ENCODE measurements around the gene PHB1. TPM values are rescaled to one million over a fixed set of nuclear protein-coding genes. Genes with fewer than 3 reads are reported as not detected.
A peak's percentile ranks its signal among the peaks of the same experiment; 100 is the strongest.

PHB1 gene
- 440 and 448 TPM in 2 replicates for total RNA-seq

DNA sequence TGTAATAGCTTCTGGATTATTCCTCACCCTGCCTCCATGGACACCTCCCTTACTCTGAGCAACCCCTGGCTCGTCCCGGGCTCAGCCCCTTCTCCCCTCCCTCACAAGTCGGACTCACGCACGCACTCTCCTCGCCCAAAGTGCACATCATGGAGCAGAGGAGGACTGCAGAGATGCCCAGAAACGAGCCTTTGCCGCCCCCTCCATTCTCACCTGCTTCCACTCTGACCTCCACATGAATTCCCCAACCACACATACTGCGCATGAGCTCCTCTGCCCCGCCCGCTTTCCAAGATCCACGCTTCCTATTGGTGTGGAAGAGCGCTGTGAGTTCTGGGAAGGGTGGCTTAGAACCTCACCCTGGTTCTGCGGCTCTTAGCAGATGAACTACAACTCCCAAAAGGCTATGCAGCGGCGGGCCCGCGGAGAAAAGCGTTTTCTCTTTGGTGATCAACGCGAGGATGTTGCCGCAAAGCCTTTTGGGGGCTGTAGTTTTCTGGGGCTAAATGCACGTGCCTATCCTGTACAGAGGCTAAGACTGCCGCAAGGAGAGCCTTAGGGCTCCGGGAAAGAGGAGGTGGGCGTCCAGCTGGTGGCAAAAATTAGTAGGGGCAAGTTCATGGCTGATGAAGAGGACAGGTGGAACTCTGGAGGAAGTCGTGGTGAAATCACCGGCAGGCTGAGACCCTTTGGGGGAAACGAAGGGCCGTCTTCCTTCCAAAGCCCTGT lies at the start of gene PHB1:
Gene PHB1 (minus strand): TSS at position 261 of the 729 bp plus-strand sequence. CDS start 1,618 bp downstream, outside the sequence.
- Mint-ChIP-seq H3K27ac (peak within 1 kb of the TSS; percentile 83), H3K4me3 (peak within 1 kb of the TSS; percentile 91), H3K4me1 (peaks cover 5% of the 10 kb centered on the region), H3K27me3 (peaks cover 4% of the 10 kb centered on the region), H3K9me3 (no peaks in the 10 kb centered on the region), H3K36me3 (ENCODE audit: low read depth) (peaks cover 28% of the 10 kb centered on the region)
- intact Hi-C loops (cut with micrococcal nuclease), result loop anchor here (1.0 to 5.0 kb wide), 5 partner anchors 52 to 375 kb away; partner anchors contain the start of genes SLC35B1 and ZNF652
- DNase-seq, result peak; percentile 98

DNA sequence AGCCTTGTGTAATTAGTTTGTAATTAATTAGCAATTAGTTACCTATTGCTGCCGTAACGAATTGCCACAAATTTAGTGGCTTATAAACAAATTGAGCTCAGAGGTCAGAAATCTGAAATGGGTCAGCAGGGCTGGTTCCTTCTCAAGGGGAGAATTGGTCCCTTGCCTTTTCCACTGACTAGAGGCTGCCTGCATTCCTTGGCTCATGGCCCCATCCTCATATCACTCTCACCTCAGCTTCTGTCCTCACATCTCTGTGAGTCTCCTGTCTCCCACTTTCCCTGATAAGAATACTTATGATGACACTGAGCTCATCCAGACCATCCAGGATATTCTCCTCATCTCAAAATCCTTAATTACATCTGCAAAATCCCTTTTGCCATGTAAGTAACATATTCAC lies 49.4 kb upstream of the PHB1 start:
- no peaks in the 10 kb centered on the region for H3K4me1 Mint-ChIP-seq
- H3K36me3 Mint-ChIP-seq (ENCODE audit: low read depth), result no peaks in the 10 kb centered on the region
- intact Hi-C loops (cut with micrococcal nuclease), result no loop called here
- no peaks in the 10 kb centered on the region for H3K9me3 Mint-ChIP-seq
- DNase-seq, result no peak
- H3K4me3 Mint-ChIP-seq, result no peak overlapping the region
- peaks cover 38% of the 10 kb centered on the region for H3K27me3 Mint-ChIP-seq
- no peak overlapping the region for H3K27ac Mint-ChIP-seq

DNA sequence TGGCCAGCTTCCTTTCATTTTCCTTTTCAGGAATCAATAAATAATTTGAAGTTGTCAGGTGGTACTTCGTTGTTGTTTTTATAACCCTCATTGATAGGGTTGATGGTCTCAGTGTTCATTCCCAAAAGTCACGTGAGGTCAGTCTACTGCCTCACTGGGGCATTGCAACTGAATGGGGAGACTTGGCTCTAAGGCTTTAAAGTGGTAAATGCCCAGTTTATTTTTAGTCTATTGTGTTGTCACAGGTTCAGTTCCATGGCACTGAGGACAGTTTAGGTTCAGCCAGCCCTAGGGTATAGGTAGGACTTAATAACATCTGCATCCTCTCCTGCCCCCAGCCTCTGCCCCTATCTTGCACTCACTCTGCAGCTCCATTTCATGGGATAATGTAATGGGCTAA lies 46.9 kb upstream of the PHB1 start:
- H3K27ac Mint-ChIP-seq, result no peak overlapping the region
- no peaks in the 10 kb centered on the region for H3K4me1 Mint-ChIP-seq
- no peaks in the 10 kb centered on the region for H3K9me3 Mint-ChIP-seq
- intact Hi-C loops (cut with micrococcal nuclease), result no loop called here
- peaks cover 33% of the 10 kb centered on the region for H3K27me3 Mint-ChIP-seq
- no peaks in the 10 kb centered on the region for H3K36me3 Mint-ChIP-seq (ENCODE audit: low read depth)
- DNase-seq, result no peak
- H3K4me3 Mint-ChIP-seq, result no peak overlapping the region

DNA sequence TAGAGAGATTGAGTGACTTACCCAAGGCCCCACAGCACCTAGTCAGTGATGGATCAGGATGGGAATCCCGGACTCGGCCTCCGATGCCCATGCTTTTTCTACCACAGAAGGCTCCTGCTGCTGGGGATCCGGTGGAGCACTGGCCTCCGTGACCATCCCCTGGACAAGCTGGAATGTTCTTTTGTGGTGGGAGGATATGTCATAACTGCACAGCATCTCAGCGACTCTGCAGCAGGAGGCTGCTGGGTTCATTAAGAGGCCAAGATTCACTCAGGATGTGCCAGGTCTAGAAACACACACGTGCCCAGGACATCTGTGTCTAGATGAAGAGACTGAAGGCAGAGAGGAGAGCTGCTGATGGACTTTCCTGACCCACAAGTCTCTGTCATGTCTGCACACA lies 45.7 kb upstream of the PHB1 start:
- intact Hi-C loops (cut with micrococcal nuclease), result no loop called here
- Mint-ChIP-seq H3K4me1 (no peaks in the 10 kb centered on the region), H3K36me3 (ENCODE audit: low read depth) (no peaks in the 10 kb centered on the region), H3K4me3 (no peak overlapping the region), H3K9me3 (no peaks in the 10 kb centered on the region), H3K27me3 (peaks cover 37% of the 10 kb centered on the region), H3K27ac (no peak overlapping the region)
- DNase-seq, result no peak

DNA sequence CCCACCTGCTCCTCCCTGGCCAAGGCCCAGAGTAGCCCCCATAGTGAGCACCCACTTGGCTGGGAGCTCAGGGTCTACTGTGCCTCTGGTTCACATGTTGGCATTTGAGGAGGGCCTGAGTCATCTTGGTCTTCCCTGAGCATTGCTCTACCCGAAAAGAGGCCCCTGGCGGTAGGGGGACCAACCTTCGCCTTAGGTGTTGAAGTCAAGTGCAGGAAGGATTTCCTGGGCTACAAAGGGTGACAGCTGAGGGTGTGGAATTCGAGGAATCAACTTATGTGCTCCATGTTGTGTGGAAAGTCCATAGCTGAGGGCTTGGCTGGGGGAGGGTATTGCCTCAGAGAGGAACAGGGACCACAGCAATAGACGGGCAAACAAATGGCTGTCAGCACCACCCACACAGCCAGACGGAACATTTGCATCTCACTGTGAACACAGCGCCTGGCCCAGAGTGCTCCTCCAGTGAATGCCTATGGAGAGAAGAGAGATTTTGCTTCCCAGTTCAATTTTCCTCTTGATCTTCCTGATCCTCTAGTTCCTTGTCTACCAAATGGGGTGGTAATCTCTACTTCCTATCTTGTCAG lies 44.8 kb upstream of the PHB1 start:
- H3K27me3 Mint-ChIP-seq, result peaks cover 39% of the 10 kb centered on the region
- no peaks in the 10 kb centered on the region for H3K9me3 Mint-ChIP-seq
- H3K4me1 Mint-ChIP-seq, result no peaks in the 10 kb centered on the region
- DNase-seq, result no peak
- no peak overlapping the region for H3K27ac Mint-ChIP-seq
- intact Hi-C loops (cut with micrococcal nuclease), result no loop called here
- H3K36me3 Mint-ChIP-seq (ENCODE audit: low read depth), result no peaks in the 10 kb centered on the region
- H3K4me3 Mint-ChIP-seq, result no peak overlapping the region

DNA sequence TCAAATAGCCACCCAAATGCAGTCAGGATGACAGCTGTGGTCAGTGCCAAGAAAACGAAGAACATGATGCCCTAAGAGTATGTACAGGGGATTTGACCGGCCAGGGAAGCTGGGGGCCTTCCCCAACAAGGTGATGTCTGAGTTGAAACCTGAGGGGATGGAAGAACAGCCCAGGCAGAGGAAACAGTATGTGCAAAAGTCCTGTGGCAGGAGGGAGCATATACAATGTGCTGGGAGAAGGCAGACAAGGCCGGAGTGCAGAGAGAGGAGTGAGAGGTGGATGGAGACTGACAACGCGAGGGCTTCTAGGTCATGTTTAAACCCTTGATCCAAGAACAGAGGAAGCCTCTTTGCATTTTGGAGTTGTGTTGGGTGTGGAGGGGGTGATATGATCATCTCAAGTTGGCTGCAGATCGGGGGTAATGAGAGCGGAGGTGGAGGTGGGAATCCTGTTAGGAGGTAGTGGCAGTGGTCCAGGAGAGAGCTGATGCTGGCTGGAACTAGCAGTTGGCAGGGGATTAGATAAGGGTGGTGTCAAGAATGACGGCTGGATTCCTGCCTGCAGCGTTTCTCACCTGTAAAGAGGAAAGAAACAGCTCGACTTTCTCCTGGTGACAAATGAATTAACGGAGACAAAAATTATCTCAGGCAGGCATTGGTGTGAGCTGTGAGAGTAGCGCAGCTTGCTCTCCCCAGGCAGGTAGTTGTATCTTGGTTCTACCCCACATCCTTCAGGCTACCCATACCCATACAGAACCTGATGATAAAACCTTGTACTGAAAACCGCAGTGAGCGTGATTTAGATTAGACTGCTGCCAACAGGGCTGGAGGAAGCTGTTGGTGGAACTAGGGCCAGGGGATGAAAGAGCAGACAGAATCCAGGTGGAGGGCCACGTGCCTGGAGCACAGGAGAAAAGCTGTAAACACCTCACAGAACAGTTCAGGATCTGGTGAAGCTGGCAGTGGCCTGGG lies 43.2 kb upstream of the PHB1 start:
- no peak overlapping the region for H3K27ac Mint-ChIP-seq

DNA sequence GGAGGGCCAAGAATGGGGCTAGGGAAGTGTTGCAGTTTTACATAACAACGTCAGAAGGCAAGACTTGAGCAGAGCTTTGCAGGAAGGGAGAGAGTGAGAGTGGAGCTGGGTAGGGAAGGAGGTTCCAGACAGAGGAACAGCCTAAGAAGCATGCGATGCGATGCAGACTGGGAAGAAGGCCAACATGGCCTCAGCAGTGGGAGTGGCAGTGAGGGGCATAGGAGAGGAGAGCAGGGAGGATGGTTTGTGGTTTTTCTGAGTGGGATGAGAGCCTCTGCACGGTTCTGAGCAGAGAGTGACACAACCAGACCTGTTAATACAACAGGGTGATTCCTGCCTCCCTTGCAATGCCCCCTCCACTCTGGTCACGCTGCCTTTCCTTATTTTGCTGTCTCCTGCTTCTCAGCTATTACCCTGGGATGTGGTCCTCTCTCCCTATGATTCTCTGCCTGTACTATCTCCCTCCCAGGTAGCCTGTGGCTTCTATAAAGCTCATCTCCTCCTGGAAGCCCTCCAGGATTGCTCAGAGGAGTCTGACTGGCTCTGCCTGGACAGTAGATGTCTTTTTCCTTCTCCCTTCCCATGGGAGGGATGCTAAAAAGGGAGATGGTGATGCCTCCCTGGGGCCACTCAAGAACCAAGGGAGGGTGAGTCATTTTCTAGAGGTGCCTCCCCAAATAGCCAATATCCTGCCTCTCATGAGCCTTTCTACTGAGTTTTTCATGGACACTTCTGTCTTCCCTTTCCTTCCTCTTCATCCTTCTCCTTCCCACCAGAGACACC lies 41.7 kb upstream of the PHB1 start:
- Mint-ChIP-seq H3K27ac (no peak overlapping the region), H3K36me3 (ENCODE audit: low read depth) (no peaks in the 10 kb centered on the region), H3K4me1 (peaks cover 2% of the 10 kb centered on the region), H3K4me3 (no peak overlapping the region), H3K27me3 (peaks cover 33% of the 10 kb centered on the region), H3K9me3 (no peaks in the 10 kb centered on the region)
- DNase-seq, result no peak
- intact Hi-C loops (cut with micrococcal nuclease), result no loop called here

More for the DNA sequence above, 43.2 kb upstream of the PHB1 start:
- no peak overlapping the region for H3K4me3 Mint-ChIP-seq
- no peaks in the 10 kb centered on the region for H3K9me3 Mint-ChIP-seq
- H3K4me1 Mint-ChIP-seq, result no peaks in the 10 kb centered on the region
- H3K36me3 Mint-ChIP-seq (ENCODE audit: low read depth), result no peaks in the 10 kb centered on the region
- DNase-seq, result no peak
- H3K27me3 Mint-ChIP-seq, result peaks cover 33% of the 10 kb centered on the region
- intact Hi-C loops (cut with micrococcal nuclease), result no loop called here

DNA sequence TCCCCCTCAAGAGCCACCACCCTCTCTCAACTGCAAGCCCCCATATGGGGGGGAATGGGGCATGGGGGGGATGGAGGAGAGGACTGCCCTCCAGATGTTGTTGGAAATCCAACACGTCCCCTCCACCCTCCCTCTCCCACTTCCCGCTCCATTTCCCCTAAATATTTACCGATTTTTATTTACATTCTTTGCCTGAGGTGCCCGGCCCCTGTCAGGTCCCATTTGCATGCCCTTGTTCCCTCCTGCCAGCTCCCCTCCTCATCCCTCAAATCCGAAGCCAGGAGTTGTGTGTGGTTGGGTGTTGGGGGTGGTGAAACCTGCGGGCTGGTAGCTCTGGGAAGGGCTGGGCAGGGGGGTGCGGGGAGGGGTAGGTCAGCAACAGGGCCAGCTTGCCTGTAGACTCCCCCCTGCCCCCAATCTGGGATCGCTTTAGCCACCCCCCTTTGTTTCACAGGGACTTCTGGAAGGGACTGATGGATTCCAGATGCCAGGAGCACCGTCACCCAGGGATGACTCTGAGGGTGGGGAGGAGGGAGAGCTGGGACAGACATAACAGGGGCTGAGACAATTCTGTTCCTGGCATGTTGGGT lies 40.7 kb upstream of the PHB1 start:
- peaks cover 5% of the 10 kb centered on the region for H3K4me1 Mint-ChIP-seq
- H3K4me3 Mint-ChIP-seq, result no peak overlapping the region
- H3K27ac Mint-ChIP-seq, result no peak overlapping the region
- no peaks in the 10 kb centered on the region for H3K9me3 Mint-ChIP-seq
- H3K27me3 Mint-ChIP-seq, result peaks cover 30% of the 10 kb centered on the region
- intact Hi-C loops (cut with micrococcal nuclease), result no loop called here
- no peaks in the 10 kb centered on the region for H3K36me3 Mint-ChIP-seq (ENCODE audit: low read depth)
- DNase-seq, result no peak

DNA sequence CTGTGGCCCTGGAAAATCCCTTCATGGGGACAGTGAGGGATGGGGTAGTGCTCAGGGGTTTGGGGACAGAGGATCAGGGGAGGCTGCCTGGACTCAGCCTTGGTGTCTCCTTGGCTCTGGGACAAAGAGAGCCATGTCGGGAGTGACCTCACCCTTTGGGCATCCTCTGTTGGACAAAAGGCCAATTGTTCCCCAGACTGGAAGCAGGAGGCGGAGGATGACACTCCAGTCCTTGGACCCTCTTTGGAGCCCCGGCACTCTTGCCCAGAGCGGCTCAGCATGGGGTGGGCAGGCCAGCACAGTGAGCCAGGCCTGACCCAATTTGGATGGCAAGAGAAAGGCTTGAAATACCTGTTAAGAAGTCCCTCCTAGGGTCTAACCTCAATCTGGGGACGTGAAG lies 39.4 kb upstream of the PHB1 start:
- DNase-seq, result no peak
- intact Hi-C loops (cut with micrococcal nuclease), result no loop called here
- no peaks in the 10 kb centered on the region for H3K9me3 Mint-ChIP-seq
- no peak overlapping the region for H3K27ac Mint-ChIP-seq
- peaks cover 28% of the 10 kb centered on the region for H3K27me3 Mint-ChIP-seq
- H3K36me3 Mint-ChIP-seq (ENCODE audit: low read depth), result no peaks in the 10 kb centered on the region
- no peak overlapping the region for H3K4me3 Mint-ChIP-seq
- peaks cover 7% of the 10 kb centered on the region for H3K4me1 Mint-ChIP-seq

DNA sequence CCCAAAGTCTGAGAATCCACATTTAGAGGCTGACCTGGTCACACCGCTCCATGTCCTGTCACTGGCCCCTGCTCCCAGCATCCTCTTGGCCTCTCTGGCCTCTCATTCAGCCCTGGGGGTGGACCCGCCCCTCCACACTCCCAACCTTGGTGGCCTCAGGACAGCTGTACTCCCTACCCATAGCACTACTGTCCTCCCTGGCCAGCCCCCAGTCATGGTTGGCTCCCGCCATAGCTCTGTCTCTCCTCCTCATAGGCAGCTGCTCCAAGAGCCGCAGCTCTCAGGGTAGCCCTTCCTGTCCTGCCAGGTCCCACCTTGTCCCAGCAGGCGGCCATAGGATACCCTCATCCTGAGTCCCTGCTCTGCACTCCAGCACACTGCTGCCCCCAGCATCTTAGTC lies 38.0 kb upstream of the PHB1 start:
- no peak for DNase-seq
- Mint-ChIP-seq H3K27me3 (peaks cover 21% of the 10 kb centered on the region), H3K4me3 (no peak overlapping the region), H3K27ac (no peak overlapping the region), H3K36me3 (ENCODE audit: low read depth) (no peaks in the 10 kb centered on the region), H3K4me1 (peaks cover 7% of the 10 kb centered on the region), H3K9me3 (no peaks in the 10 kb centered on the region)
- intact Hi-C loops (cut with micrococcal nuclease), result no loop called here

DNA sequence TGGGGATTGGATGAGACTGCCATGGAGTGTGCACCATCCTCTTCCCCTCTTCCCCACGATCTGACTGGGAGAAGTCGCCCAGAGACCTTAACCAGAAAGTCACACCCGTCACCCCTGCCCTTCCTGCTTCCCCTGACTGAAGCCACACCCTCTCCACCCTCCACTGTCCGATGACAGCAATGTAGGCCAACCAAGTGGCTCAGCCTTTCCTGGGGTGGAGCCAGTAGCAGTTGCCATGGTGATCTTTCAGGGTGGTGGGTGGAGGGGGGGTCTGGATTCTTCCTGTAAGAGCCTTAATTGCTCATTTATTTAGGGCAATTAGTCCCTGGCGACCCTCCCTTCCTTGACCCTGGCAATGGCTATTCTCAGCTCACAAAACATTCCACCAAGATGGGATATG lies 37.5 kb upstream of the PHB1 start:
- DNase-seq, result no peak
- Mint-ChIP-seq H3K36me3 (ENCODE audit: low read depth) (no peaks in the 10 kb centered on the region), H3K9me3 (no peaks in the 10 kb centered on the region), H3K4me3 (no peak overlapping the region), H3K4me1 (peaks cover 7% of the 10 kb centered on the region), H3K27me3 (peaks cover 16% of the 10 kb centered on the region), H3K27ac (no peak overlapping the region)
- intact Hi-C loops (cut with micrococcal nuclease), result no loop called here

DNA sequence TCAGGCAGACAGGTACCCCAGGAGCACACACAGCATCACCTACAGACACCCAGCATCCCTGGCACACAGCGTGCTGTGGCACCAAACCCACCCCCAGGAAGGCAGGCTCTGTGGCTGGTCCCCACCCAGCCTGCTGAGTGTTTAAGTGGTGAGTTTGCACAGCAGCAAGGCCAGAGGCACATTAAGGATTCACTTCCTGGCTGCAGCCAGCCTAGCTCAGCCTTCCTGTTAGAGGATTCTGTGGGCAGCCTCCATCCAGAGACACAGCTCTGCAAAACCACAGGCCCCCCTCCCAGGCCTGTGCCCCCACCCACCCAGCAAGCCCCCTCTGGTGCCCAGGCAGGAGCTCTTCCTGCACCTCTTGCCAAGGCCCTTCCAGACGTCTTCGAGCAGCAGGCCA lies 36.1 kb upstream of the PHB1 start:
- H3K36me3 Mint-ChIP-seq (ENCODE audit: low read depth), result no peaks in the 10 kb centered on the region
- H3K9me3 Mint-ChIP-seq, result no peaks in the 10 kb centered on the region
- H3K4me1 Mint-ChIP-seq, result peaks cover 7% of the 10 kb centered on the region
- no peak for DNase-seq
- H3K4me3 Mint-ChIP-seq, result no peak overlapping the region
- H3K27ac Mint-ChIP-seq, result no peak overlapping the region
- H3K27me3 Mint-ChIP-seq, result peaks cover 6% of the 10 kb centered on the region
- intact Hi-C loops (cut with micrococcal nuclease), result no loop called here

DNA sequence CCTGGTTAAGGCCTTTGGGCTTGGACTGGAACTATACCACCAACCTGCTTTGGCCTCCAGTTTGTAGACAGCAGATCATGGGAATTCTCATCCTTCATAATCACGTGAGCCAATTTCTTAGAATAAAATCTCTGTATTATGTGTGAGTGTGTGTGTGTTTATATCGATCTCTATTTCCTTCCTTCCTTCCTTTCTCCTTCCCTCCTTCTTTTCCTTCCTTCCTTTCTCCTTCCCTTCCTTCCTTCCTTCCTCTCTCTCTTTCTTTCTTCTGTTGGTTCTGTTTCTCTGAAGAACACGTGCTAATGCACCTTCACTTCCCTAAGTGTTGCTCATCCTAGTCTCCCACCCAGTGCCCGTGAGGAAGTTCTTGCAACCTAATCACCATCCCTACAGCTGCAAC lies 35.5 kb upstream of the PHB1 start:
- Mint-ChIP-seq H3K9me3 (no peaks in the 10 kb centered on the region), H3K4me3 (no peak overlapping the region), H3K36me3 (ENCODE audit: low read depth) (no peaks in the 10 kb centered on the region), H3K4me1 (peaks cover 7% of the 10 kb centered on the region), H3K27ac (no peak overlapping the region), H3K27me3 (peaks cover 6% of the 10 kb centered on the region)
- intact Hi-C loops (cut with micrococcal nuclease), result no loop called here
- no peak for DNase-seq
